HepG2 (cell line): ENCODE measurements around the gene STAT6. TPM values are rescaled to one million over a fixed set of nuclear protein-coding genes. Genes with fewer than 3 reads are reported as not detected.

Experiments
- ATAC-seq: fragments of 200-7000 bp; cut with Tn5 transposase; 3 replicates; pipeline ENCODE4 v1.9.1; 2020; ENCODE audit warnings: mild to moderate bottlenecking, moderate library complexity
- BruUV-seq: library from RNA; stranded (reverse); fragments of 400-500 nt; replicated peaks from 2 replicates; lab custom pipeline; 2021; lab: Mats Ljungman, UMichigan
- CTCF ChIA-PET: fragments of 300-600 bp; formaldehyde crosslinking; extraction: SDS; loops from one replicate; lab custom pipeline; 2021; ENCODE audit warnings: low total read pairs, inconsistent platforms, low intra/inter-chr PET ratio; lab: Yijun Ruan, JAX
- POLR2A ChIA-PET: fragments of 350-600 bp; sonication (Branson Sonifier 250); formaldehyde crosslinking; loops from one replicate; lab custom pipeline; 2020; ENCODE audit warnings: antibody characterized with exemption, inconsistent platforms; lab: Yijun Ruan, JAX
- DNase-seq: peaks from one replicate; pipeline ENCODE4 v3.0.0-alpha.2; 2015; ENCODE audit warnings: low spot score
- FAIRE-seq: peaks from 3 replicates; lab custom pipeline; 2011; peaks lifted over from hg19 to GRCh38; lab: Jason Lieb, UNC
- H2AFZ ChIP-seq: one replicate; pipeline ENCODE4 v1.6.1; 2011; ENCODE audit warnings: low read length, inconsistent platforms
- H3K27ac ChIP-seq: fragments of 300-600 bp; 3 replicates; pipeline ENCODE4 v1.8.0; 2011; ENCODE audit warnings: mixed run types, mild to moderate bottlenecking, mixed read lengths, low read length, inconsistent platforms; ENCODE audit not compliant: insufficient read depth; ENCODE audit errors: extremely low read length
- H3K27me3 ChIP-seq, 2 experiments: fragments of 200-600 bp in 1 of 2; 2 replicates in 1 of 2; 3 replicates in 1 of 2; pipeline versions ENCODE4 v1.6.0 to v1.8.0; 2011; ENCODE audit warnings: low read length in 2 of 2, mild to moderate bottlenecking in 2 of 2, moderate library complexity in 2 of 2, inconsistent platforms in 1 of 2; ENCODE audit not compliant: insufficient read depth in 2 of 2, control insufficient read depth in 1 of 2
- H3K36me3 ChIP-seq, 2 experiments: fragments of 200-600 bp in 1 of 2; replicated peaks in 1 of 2; 2 replicates in 1 of 2; 3 replicates in 1 of 2; pipeline versions ENCODE4 v1.5.1 to v1.8.0; 2011; ENCODE audit warnings: low read length in 2 of 2, inconsistent platforms in 1 of 2; ENCODE audit not compliant: insufficient read depth in 2 of 2, control insufficient read depth in 1 of 2
- H3K4me1 ChIP-seq: 2 replicates; pipeline ENCODE4 v1.5.1; 2012; ENCODE audit warnings: low read length, inconsistent platforms; ENCODE audit not compliant: insufficient read depth
- H3K4me2 ChIP-seq: 2 replicates; pipeline ENCODE4 v1.6.0; 2011; ENCODE audit warnings: low read depth, low read length, inconsistent platforms
- H3K4me3 ChIP-seq, 3 experiments: fragments of 200-600 bp in 1 of 3; sonication (generic), shearing (Covaris generic) in 1 of 3; replicated peaks in 1 of 3; 2 replicates each; pipeline ENCODE4 v1.5.1; 2011 to 2016; ENCODE audit warnings: low read length in 3 of 3, inconsistent platforms in 2 of 3, low read depth in 2 of 3, mild to moderate bottlenecking in 2 of 3, control low read depth in 1 of 3, mixed read lengths in 1 of 3; ENCODE audit not compliant: insufficient read depth in 1 of 3
- H3K79me2 ChIP-seq: one replicate; pipeline ENCODE4 v1.6.1; 2011; ENCODE audit warnings: low read length, inconsistent platforms; ENCODE audit not compliant: insufficient read depth
- H3K9ac ChIP-seq: 2 replicates; pipeline ENCODE4 v1.6.0; 2011; ENCODE audit warnings: mild to moderate bottlenecking, low read depth, low read length, inconsistent platforms; ENCODE audit not compliant: insufficient read depth
- H3K9me3 ChIP-seq: 2 replicates; pipeline ENCODE4 v1.5.1; 2012; ENCODE audit warnings: mild to moderate bottlenecking, low read length
- H4K20me1 ChIP-seq: 2 replicates; pipeline ENCODE4 v1.6.0; 2011; ENCODE audit warnings: inconsistent platforms, mild to moderate bottlenecking, low read length, moderate library complexity; ENCODE audit not compliant: insufficient read depth
- ZNF10 ChIP-seq: sonication (generic); formaldehyde crosslinking; IDR thresholded peaks from 2 replicates; pipeline ENCODE4 v1.4.0; 2020; ENCODE audit warnings: mild to moderate bottlenecking, low read depth, missing genetic modification reagents, borderline replicate concordance
- ZNF101 ChIP-seq: sonication (generic); formaldehyde crosslinking; IDR thresholded peaks from 2 replicates; pipeline ENCODE4 v1.4.0; 2020; ENCODE audit warnings: mild to moderate bottlenecking, low read depth, missing genetic modification reagents, borderline replicate concordance
- ZNF280B ChIP-seq: sonication (generic); formaldehyde crosslinking; IDR thresholded peaks from 2 replicates; pipeline ENCODE4 v1.5.0; 2020; ENCODE audit warnings: missing genetic modification reagents, mild to moderate bottlenecking, borderline replicate concordance
- ZNF414 ChIP-seq: sonication (generic); formaldehyde crosslinking; IDR thresholded peaks from 2 replicates; pipeline ENCODE4 v1.5.0; 2020; ENCODE audit warnings: missing genetic modification reagents
- ZNF691 ChIP-seq: sonication (generic); formaldehyde crosslinking; IDR thresholded peaks from 2 replicates; pipeline ENCODE4 v1.4.0; 2020; ENCODE audit warnings: missing genetic modification reagents, low read depth, mild to moderate bottlenecking, borderline replicate concordance
- WGBS: methylation state at CpG from one replicate; pipeline ENCODE4 v1.1.6; 2017; ENCODE audit warnings: low lambda C conversion rate; 5-methylcytosine and 5-hydroxymethylcytosine counted together
- in situ Hi-C: cut with HindIII; loops from 2 replicates; pipeline ENCODE4 v1.10.0; 2017; ENCODE audit warnings: low pct_unique_long_range_greater_than_20kb; ENCODE audit not compliant: extremely low pct_ligation_motif_present
- intact Hi-C: fragments of 100-400 bp; cut with micrococcal nuclease; formaldehyde crosslinking; loops from one replicate; pipeline ENCODE4 v1.10.0; 2022; ENCODE audit not compliant: unreplicated experiment
- polyA plus RNA-seq, 8 experiments: library from polyadenylated mRNA; depleted of rRNA in 3 of 8; stranded (reverse) in 7 of 8; unstranded in 1 of 8; fragments of >200 nt; fragmentation: Illumina TruSeq in 4 of 8; extraction: Trizol in 4 of 8; gene quantifications; 2 replicates each; pipeline versions ENCODE4 v1.2.1 to v1.2.3, GENCODE V29; 2011 to 2016; ENCODE audit warnings: low read depth in 4 of 8, missing spikeins in 1 of 8, mixed read lengths in 1 of 8; ENCODE audit not compliant: insufficient read depth in 1 of 8
- total RNA-seq, 5 experiments: library from RNA; depleted of rRNA; stranded (reverse); fragments of >200 nt; fragmentation: Illumina TruSeq; extraction: Trizol; gene quantifications; 2 replicates each; pipeline ENCODE4 v1.2.3, GENCODE V29; 2016; ENCODE audit warnings: low read depth in 1 of 5

Gene STAT6
- total and polyA plus RNA-seq, 2 of the 13 experiments (the other 11 are each of a cell fraction or from before 2014, with no cell fraction given), result 28.0 to 62.2 TPM

- ChIA-PET CTCF (no interaction called here), POLR2A (interaction anchor here (0.6 to 13.5 kb wide), 6 partner anchors 9 to 400 kb away, joined by 3 to 309 read pairs (median 5); partner anchors contain the start of genes NAB2, NEMP1 and STAT6)
- ATAC-seq, result no peak
- peaks cover 8 to 11% of the 10 kb centered on the region in 2 experiments; a peak in 2 of 5 replicates for H3K36me3 ChIP-seq
- in situ Hi-C loops (no loop called here), intact Hi-C loops (no loop called here)
- peaks cover 48% of the 10 kb centered on the region for H3K4me1 ChIP-seq
- no peak overlapping the region for H3K4me2 ChIP-seq
- H4K20me1 ChIP-seq, result 0 out of 2 replicates have a peak, but pooled peaks cover 2% of the 10 kb centered on the region
- no peak overlapping the region for H3K9ac ChIP-seq
- WGBS, result 100% methylated on average over 1 of the region's 1 CpG
- BruUV-seq, result no TSS peak
- H3K27me3 ChIP-seq, result no peaks in the 10 kb centered on the region
- no peak for DNase-seq
- H3K9me3 ChIP-seq, result no peaks in the 10 kb centered on the region
- no peak for TF ChIP-seq ZNF414
- TF ChIP-seq ZNF691, result no peak
- no peak for TF ChIP-seq ZNF101
- no peak for TF ChIP-seq ZNF280B
- no peak for TF ChIP-seq ZNF10 (CRISPR knock-in tag)
- no peaks in the 10 kb centered on the region for H3K79me2 ChIP-seq
- FAIRE-seq, result no peak
- H3K27ac ChIP-seq, result no peak overlapping the region
- H3K4me3 ChIP-seq, result no peak overlapping the region
- no peak overlapping the region for H2AFZ ChIP-seq
These were observed 12.6 kb downstream of the STAT6 start for GRCh38 chr12:57098546-57098945.
